ENCODE results near the gene PA2G4. TPM values are rescaled to one million over a fixed set of nuclear protein-coding genes. Genes with fewer than 3 reads are reported as not detected.

Gene PA2G4
- total and polyA plus RNA-seq, 2 donors (not counting 3 experiments of a cell fraction or from before 2014, with no cell fraction given) = 121 to 188 TPM

DNA sequence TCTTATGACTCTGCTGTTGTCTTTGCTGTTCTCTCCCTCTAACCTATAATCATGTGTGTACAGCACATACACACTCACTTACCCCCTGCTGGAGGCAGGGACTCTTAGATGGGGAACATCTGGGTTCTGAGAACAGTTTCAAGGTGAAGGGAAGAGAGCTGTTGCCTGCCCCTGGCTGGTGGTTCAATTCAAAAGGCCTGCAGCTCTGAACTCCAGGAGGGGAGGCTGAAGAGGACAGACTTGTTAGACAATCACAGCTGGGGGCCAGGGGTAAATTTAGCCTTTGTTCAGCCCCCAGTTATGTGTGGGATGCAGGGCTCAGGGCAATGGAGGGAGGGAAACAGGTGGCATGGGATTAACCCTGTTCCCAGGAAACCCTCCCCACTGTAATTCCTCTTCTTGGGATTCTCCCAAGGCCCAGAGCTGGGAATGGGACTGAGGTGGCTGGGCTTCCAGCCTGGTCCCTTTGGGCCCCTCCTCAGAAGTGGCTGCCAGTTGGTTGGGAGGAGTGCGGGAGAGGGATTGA lies 50.0 kb downstream of the PA2G4 start:
- CTCF ChIA-PET = interaction anchor here (1.2 to 1.9 kb wide), 2 partner anchors 26 to 28 kb away, joined by 4 to 6 read pairs; partner anchors contain the start of gene ESYT1
- peaks cover 16% of the 10 kb centered on the region for H3K79me2 ChIP-seq (ENCODE audit: control insufficient read depth, insufficient read depth, low read length)
- no peak overlapping the region for H3K9ac ChIP-seq (replicated peaks; ENCODE audit: extremely low read depth, insufficient read depth, low read length)
- no peak overlapping the region for H3K4me3 ChIP-seq (replicated peaks in 1 of 3; ENCODE audit: insufficient read depth in 1 of 3, low read depth in 1 of 3, low read length in 3 of 3)
- no peak overlapping the region for H2AFZ ChIP-seq (ENCODE audit: low read depth, low read length)
- TF ChIP-seq MYC (IDR thresholded peaks at IDR 0.05; ENCODE audit: low read depth, low read length) (no peak), JUN (IDR thresholded peaks at IDR 0.05; ENCODE audit: borderline replicate concordance, insufficient read depth, insufficient read length, low read depth) (no peak)
- TF ChIP-seq, protein P1, sequence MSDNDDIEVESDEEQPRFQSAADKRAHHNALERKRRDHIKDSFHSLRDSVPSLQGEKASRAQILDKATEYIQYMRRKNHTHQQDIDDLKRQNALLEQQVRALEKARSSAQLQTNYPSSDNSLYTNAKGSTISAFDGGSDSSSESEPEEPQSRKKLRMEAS (IDR thresholded peaks at IDR 0.05; ENCODE audit: insufficient read depth, insufficient read length) = no peak
- H3K4me2 ChIP-seq (ENCODE audit: insufficient read depth, low read length) = no peak overlapping the region
- H3K36me3 ChIP-seq (ENCODE audit: control insufficient read depth in 2 of 2, extremely low read depth in 1 of 2, insufficient read depth in 2 of 2, low read length in 2 of 2) = peaks cover 0 to 7% of the 10 kb centered on the region in 2 experiments
- dilution Hi-C loops (cut with MboI; ENCODE audit: extremely low pct_ligation_motif_present, low sequenced_read_pairs) = no loop called here
- POLR2A ChIA-PET = no interaction called here
- intact Hi-C loops (cut with micrococcal nuclease) = no loop called here
- no peaks in the 10 kb centered on the region for H3K9me3 ChIP-seq (replicated peaks; ENCODE audit: control insufficient read depth, insufficient read depth, low read length)
- no TSS peak for BruUV-seq (replicated peaks)
- H3K4me1 ChIP-seq (ENCODE audit: control insufficient read depth, extremely low read depth, insufficient read depth, low read length) = peaks cover 20% of the 10 kb centered on the region
- no peaks in the 10 kb centered on the region for H3K27me3 ChIP-seq (ENCODE audit: control insufficient read depth in 2 of 2, insufficient read depth in 2 of 2, low read length in 2 of 2)
- no peaks in the 10 kb centered on the region for H3K9me1 ChIP-seq (replicated peaks; ENCODE audit: control insufficient read depth, extremely low read depth, insufficient read depth, low read length)
- no peaks in the 10 kb centered on the region for H4K20me1 ChIP-seq (replicated peaks; ENCODE audit: control insufficient read depth, extremely low read depth, insufficient read depth, low read length)
- DNase-seq (ENCODE audit: low read depth, low spot score) (no peak), FAIRE-seq (no peak)
- no peak overlapping the region for H3K27ac ChIP-seq (ENCODE audit: insufficient read depth, low read depth, low read length)

DNA sequence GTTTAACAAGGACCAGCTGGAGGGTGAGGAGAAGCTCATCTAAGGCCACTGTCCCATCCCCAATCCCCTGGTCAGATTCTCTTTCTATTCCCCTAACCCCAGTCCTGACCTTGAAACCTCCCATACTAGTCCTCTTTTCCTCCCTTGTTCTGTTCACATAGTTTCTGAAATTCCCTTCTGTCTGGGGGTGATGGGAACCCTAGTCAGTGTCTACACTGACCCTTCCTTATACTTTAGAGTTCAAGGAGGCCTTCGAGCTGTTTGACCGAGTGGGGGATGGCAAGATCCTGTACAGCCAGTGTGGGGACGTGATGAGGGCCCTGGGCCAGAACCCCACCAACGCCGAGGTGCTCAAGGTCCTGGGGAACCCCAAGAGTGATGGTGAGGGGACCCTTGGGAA lies 50.5 kb downstream of the PA2G4 start:
- no peak overlapping the region for H3K4me3 ChIP-seq (replicated peaks in 1 of 3; ENCODE audit: insufficient read depth in 1 of 3, low read depth in 1 of 3, low read length in 3 of 3)
- H3K4me2 ChIP-seq (ENCODE audit: insufficient read depth, low read length) = no peak overlapping the region
- DNase-seq (ENCODE audit: low read depth, low spot score) = no peak
- ChIA-PET CTCF (interaction anchor here (0.7 to 1.9 kb wide), 3 partner anchors 27 to 30 kb away, joined by 3 to 6 read pairs (median 4); partner anchors contain the start of gene ESYT1), POLR2A (no interaction called here)
- intact Hi-C loops (cut with micrococcal nuclease) (no loop called here), dilution Hi-C loops (cut with MboI; ENCODE audit: extremely low pct_ligation_motif_present, low sequenced_read_pairs) (no loop called here)
- H3K79me2 ChIP-seq (ENCODE audit: control insufficient read depth, insufficient read depth, low read length) = peaks cover 21% of the 10 kb centered on the region
- H4K20me1 ChIP-seq (replicated peaks; ENCODE audit: control insufficient read depth, extremely low read depth, insufficient read depth, low read length) = no peaks in the 10 kb centered on the region
- no peaks in the 10 kb centered on the region for H3K9me1 ChIP-seq (replicated peaks; ENCODE audit: control insufficient read depth, extremely low read depth, insufficient read depth, low read length)
- no peak overlapping the region for H2AFZ ChIP-seq (ENCODE audit: low read depth, low read length)
- peaks cover 3 to 7% of the 10 kb centered on the region in 2 experiments for H3K36me3 ChIP-seq (ENCODE audit: control insufficient read depth in 2 of 2, extremely low read depth in 1 of 2, insufficient read depth in 2 of 2, low read length in 2 of 2)
- no peak overlapping the region for H3K27ac ChIP-seq (ENCODE audit: insufficient read depth, low read depth, low read length)
- H3K9ac ChIP-seq (replicated peaks; ENCODE audit: extremely low read depth, insufficient read depth, low read length) = no peak overlapping the region
- H3K27me3 ChIP-seq (ENCODE audit: control insufficient read depth in 2 of 2, insufficient read depth in 2 of 2, low read length in 2 of 2) = no peaks in the 10 kb centered on the region
- no peaks in the 10 kb centered on the region for H3K9me3 ChIP-seq (replicated peaks; ENCODE audit: control insufficient read depth, insufficient read depth, low read length)
- no peak for FAIRE-seq
- no TSS peak for BruUV-seq (replicated peaks)
- peaks cover 22% of the 10 kb centered on the region for H3K4me1 ChIP-seq (ENCODE audit: control insufficient read depth, extremely low read depth, insufficient read depth, low read length)
- TF ChIP-seq FOS (IDR thresholded peaks at IDR 0.05; ENCODE audit: borderline replicate concordance, insufficient read depth, low read length) = no peak
- TF ChIP-seq POLR2A (IDR thresholded peaks at IDR 0.05; ENCODE audit: low read depth, low read length) = no peak
- no peak for TF ChIP-seq JUN (IDR thresholded peaks at IDR 0.05; ENCODE audit: borderline replicate concordance, insufficient read depth, insufficient read length, low read depth)
- TF ChIP-seq POLR2AphosphoS5 (IDR thresholded peaks at IDR 0.05; ENCODE audit: insufficient read depth, low read depth, low read length) = no peak
- no peak for TF ChIP-seq GATA2 (IDR thresholded peaks at IDR 0.05; ENCODE audit: insufficient read depth, insufficient read length, low read depth, low read length)
- no peak for TF ChIP-seq CTCF (IDR thresholded peaks at IDR 0.05; ENCODE audit: extremely low read depth in 1 of 2, insufficient read depth in 1 of 2, low read depth in 1 of 2, low read length in 2 of 2)
- TF ChIP-seq, protein P1 (IDR thresholded peaks at IDR 0.05; ENCODE audit: insufficient read depth, insufficient read length) = no peak
- no peak for TF ChIP-seq MYC (IDR thresholded peaks at IDR 0.05; ENCODE audit: low read depth, low read length)
- TF ChIP-seq EZH2 (IDR thresholded peaks at IDR 0.05; ENCODE audit: borderline replicate concordance, low read depth, low read length, severe bottlenecking) = no peak
